NCI-H446 (cell line): ENCODE results near the gene CDK16.

Experiments
- DNase-seq, 2 experiments: peaks; one replicate each; lab custom pipeline; 2025; lab: John Stamatoyannopoulos, UW

CDK16 gene

DNA sequence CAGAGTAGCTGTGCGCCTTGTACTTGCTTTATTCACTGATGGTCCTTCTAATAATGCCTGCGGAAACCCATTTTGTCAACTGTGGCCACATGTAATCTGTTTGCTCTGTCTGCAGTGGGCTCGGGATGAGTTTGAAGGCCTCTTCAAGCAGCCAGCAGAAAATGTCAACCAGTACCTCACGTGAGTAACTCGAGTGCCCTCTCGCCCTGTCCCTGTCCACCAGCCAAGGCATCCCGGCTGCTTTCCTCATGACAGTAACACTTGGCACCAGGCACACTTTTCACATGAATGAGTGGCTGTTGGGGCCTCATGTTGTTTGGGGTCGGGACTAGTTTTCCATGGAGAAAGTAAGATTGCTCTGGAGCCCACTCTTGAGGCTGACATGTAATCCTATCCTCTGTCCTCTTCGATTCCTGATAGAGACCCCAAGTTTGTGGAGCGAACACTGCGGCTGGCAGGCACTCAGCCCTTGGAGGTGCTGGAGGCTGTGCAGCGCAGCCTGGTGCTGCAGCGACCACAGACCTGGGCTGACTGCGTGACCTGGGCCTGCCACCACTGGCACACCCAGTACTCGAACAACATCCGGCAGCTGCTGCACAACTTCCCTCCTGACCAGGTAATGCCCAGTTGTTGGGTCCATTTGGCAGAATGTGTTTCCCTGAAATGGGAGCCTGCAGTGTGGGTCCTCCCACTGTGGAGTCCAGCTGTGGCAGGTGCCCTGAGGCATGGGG, 8.8 kb upstream of the CDK16 start:
- DNase-seq, result no peak

- DNase-seq, result no peak
These were observed 7.6 kb upstream of the CDK16 start for GRCh38 chrX:47210661-47211425.

DNA sequence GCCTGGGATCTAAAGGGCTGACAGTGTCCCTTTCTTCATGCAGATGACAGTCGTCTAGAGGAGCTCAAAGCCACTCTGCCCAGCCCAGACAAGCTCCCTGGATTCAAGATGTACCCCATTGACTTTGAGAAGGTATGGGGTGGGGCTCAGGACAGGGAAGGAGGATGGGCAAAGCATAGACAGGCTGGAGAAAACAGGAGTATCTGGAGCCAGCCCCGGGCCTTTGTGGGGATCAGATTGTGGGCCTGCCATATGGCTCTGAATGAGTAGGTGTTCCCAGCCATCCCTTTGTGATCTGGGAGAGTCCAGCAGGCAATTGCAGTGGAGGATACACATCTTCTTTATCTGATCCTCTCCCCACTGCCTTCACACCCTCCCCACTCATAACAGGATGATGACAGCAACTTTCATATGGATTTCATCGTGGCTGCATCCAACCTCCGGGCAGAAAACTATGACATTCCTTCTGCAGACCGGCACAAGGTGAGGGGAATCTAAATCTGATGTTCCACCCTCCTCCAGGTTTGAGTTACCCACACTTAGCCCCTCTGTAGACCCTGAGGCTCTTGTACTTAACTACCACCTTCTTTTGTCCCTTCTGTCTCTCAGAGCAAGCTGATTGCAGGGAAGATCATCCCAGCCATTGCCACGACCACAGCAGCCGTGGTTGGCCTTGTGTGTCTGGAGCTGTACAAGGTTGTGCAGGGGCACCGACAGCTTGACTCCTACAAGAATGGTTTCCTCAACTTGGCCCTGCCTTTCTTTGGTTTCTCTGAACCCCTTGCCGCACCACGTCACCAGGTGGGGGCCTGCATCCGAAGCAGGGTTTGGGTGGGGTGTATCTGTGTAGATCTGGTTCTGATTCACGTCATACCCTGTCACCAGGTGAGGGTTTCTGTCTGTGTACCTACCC, 5.8 kb upstream of the CDK16 start:
- DNase-seq, result no peak

DNA sequence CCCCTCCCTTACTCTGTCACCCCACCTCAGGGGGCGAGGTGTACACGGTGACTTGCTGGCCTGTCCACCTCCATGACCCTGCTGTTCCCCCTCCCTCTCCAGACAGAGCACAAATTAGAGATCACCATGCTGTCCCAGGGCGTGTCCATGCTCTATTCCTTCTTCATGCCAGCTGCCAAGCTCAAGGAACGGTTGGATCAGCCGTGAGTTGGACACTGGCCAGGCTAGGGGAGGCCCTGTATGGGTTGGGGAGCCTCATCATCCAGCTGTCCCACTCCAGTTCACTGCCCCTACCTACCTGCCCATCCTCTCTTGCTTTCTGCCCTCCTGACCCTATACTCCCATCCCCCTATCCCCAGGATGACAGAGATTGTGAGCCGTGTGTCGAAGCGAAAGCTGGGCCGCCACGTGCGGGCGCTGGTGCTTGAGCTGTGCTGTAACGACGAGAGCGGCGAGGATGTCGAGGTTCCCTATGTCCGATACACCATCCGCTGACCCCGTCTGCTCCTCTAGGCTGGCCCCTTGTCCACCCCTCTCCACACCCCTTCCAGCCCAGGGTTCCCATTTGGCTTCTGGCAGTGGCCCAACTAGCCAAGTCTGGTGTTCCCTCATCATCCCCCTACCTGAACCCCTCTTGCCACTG, 3.9 kb upstream of the CDK16 start:
- DNase-seq, result no peak

- no peak for DNase-seq
These were observed 3.1 kb upstream of the CDK16 start for GRCh38 chrX:47215291-47215900.

- DNase-seq, result no peak
These were observed 2.0 kb upstream of the CDK16 start for GRCh38 chrX:47216393-47216925.

- peak in 1 of 2 experiments; percentile 50 for DNase-seq
These were observed 1.2 kb upstream of the CDK16 start for GRCh38 chrX:47217121-47217851.

DNA sequence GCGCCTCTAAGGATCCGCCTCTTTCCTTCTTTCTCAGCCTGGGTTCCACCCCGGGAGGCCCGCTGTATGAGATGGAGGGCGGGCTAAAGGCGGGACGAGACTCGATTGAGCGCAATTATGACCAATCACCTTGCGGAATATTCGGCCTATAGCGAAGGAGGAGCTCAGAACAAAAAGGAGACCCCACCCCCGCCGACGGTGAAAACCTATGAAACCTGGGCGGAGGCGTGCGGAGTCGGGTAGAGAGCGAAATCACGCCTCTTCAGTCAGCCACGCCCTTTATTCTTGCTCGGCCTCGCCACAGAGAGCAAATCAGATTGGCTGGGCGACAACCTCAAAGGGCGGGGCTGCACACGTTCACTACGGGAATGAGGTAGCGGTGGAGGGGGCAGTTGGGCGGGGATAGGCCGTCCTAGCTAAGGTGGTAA, 615 bp upstream of the CDK16 start:
- peak; percentile 95 to 98 for DNase-seq

- peak in 1 of 2 experiments; percentile 43 for DNase-seq
These were observed 687 bp downstream of the CDK16 start for GRCh38 chrX:47218920-47219815.

DNA sequence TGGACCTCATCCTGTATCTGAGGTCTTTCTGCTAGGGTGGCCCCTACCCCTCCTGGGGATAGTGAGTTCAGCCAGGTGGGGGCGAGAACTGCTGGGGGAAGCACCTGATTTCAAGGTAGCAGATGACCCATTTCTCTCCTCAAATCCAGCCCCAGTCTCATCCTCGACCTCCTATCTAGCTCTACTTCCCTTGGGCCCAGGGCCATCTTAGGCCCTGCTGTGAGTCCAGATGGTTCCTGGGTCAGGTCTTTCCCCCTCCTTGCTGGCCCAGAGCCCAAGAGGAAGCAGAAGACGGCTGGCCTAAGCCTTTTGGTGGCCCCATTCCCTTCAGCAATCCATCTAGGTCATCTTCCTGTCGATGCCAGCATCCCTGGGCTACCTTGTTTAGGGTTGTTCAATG, 3.3 kb downstream of the CDK16 start:
- DNase-seq, result no peak

GRCh38 chrX:47222751-47223350, 4.4 kb downstream of the CDK16 start:
- no peak for DNase-seq

DNA sequence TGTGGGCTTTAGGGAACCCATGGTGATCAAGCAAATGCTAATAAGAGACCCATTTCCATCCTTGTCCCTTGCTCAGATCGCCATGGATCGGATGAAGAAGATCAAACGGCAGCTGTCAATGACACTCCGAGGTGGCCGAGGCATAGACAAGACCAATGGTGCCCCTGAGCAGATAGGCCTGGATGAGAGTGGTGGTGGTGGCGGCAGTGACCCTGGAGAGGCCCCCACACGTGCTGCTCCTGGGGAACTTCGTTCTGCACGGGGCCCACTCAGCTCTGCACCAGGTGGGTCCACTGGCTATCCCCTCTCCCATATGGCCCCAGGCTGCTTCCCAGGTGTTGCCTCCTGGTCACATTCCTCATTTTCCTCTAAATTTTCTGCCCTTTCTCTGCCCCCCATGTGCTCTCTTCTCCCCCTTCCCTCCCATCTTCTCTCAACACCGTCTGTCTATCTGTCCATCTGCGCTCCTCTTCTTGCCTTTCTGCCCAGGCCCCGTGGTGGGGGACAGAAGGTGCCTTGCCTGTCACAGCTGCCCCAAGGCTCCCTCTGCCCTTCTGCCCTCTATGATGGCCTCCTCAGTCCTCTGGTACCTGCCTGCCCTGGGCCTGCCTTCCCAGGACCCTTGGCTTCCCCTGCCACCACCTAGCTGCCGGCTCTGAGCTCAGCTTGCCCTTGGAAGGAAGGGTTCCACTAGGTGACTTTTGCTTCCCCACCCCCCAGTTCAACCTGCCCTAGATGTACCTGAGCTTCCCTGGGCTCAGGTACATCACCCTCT, 5.2 kb downstream of the CDK16 start:
- DNase-seq, result no peak

DNA sequence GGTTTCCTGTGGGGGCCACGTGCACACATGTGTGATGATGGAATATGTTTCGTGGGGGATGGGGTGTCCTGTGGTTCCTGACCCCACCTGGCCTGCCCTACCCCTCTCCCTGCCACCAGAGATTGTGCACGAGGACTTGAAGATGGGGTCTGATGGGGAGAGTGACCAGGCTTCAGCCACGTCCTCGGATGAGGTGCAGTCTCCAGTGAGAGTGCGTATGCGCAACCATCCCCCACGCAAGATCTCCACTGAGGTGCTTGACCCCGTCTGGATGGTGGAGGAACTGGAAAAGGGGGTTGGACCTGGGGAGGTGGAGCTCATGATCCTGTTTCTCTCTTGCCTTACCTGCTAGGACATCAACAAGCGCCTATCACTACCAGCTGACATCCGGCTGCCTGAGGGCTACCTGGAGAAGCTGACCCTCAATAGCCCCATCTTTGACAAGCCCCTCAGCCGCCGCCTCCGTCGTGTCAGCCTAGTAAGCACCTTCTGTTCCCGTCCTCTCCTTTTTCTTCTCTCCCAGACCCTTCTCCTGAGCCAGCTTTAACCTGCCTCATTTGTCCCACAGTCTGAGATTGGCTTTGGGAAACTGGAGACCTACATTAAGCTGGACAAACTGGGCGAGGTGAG, 5.9 kb downstream of the CDK16 start:
- no peak for DNase-seq

GRCh38 chrX:47224896-47225290, 6.4 kb downstream of the CDK16 start:
- DNase-seq, result no peak

- no peak for DNase-seq
These were observed 7.6 kb downstream of the CDK16 start for GRCh38 chrX:47226071-47226470.

GRCh38 chrX:47226531-47227333, 8.3 kb downstream of the CDK16 start:
- DNase-seq, result no peak

DNA sequence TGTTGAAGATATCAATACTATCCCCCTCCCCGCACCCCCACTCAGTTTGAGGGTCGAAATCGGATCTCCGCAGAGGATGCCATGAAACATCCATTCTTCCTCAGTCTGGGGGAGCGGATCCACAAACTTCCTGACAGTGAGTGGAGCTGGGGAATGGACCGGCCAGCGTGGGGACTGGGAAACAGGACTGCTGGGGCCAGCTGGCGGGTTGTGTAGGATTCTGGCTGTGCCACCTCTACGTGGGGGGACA, 8.8 kb downstream of the CDK16 start:
- no peak for DNase-seq
